ENCODE data around the gene PRKAR1B.

The PRKAR1B gene

DNA sequence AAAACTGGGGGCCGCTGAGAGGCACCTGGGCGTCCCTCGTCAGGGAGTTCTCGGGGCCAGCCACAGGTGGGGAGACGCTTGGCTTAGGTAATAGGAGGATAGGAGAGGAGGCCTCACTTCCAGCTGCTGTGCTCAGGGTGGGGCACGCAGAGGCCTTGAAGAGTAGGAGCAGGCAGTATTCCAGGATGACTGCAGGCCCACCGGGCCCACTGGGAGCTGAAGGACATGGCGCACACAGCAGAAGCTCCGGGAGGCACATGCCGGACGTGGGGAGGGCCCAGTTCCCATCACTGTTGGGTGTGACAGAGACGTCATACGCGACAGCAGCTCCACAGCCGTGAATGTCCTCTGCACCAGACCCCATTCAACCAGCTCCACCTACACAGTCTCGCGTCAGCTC is 185.4 kb downstream of the PRKAR1B start:
- DNase-seq (ENCODE audit: low read depth, low spot score) = no peak

DNA sequence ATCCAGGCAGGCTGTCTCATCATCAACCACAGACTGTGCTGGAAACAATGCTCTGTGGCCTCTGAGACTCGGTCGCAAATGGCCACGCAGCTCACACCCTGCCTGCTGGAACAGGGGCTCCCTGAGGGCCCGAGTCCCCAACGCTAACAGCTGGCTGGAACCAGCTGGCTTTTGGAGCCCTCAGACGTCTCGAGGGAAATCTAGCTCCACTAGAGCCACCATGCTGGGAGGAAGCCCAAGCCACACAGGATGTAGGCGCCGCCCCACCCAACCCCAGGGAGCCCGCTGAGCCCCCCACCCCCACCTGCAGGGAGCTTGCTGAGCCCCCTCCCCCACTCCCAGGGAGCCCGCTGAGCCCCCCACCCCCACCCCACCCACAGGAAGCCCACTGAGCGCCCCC is 186.1 kb downstream of the PRKAR1B start:
- no peak for DNase-seq (ENCODE audit: low read depth, low spot score)

DNA sequence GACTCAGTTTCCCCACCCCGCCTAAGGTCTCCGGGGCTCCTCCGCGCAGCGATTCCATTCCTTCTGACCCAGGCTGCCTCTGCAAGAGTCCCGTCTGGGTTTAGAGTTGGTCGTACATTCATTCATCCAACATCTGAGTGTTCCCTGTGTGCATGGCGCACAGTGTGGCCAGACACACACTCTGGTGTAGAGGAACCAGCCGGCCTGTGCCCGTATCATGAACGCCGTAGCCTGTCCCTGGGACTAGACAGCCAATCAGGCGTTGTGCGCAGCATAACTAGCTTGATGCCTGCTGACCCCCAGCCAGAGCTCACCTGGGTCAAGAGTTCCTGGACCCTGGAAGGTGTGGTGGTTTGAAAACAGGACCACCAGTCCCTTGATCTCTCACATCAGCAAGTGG is 186.5 kb downstream of the PRKAR1B start:
- no peak for DNase-seq (ENCODE audit: low read depth, low spot score)

DNA sequence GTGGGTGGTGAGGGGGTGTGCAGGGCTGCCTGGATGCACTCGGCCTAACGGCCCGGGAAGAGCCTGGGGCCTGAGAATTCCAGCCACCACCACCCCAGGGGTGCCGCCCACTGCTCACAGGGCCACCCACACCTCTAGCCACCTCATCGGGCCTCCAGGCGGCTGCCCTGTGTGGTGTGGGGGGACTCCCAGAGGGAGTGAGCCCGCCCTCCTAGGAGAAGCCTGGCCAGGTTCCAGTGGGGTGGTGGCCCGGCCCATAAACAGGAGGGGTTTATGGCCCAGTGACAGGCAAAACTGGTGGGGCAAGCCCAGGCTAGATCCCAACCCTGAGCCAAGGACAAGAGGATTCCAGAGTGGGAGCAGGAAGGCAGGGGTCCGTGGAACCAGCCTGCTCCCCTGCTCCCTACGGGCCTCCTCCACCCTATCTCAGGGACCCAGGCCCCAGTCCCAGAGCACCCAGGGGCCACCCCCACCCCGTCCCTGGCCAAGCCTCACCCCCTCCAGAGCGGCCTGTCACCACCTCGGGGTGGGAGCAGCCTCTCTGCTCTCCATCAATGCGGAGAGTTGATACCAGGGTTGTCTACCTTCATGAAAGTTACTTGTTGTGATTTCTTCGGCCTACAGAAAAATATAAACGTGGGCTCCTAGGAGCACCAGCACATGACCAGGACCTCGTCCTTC is 187.2 kb downstream of the PRKAR1B start:
- peak; percentile 77 for DNase-seq (ENCODE audit: low read depth, low spot score)

DNA sequence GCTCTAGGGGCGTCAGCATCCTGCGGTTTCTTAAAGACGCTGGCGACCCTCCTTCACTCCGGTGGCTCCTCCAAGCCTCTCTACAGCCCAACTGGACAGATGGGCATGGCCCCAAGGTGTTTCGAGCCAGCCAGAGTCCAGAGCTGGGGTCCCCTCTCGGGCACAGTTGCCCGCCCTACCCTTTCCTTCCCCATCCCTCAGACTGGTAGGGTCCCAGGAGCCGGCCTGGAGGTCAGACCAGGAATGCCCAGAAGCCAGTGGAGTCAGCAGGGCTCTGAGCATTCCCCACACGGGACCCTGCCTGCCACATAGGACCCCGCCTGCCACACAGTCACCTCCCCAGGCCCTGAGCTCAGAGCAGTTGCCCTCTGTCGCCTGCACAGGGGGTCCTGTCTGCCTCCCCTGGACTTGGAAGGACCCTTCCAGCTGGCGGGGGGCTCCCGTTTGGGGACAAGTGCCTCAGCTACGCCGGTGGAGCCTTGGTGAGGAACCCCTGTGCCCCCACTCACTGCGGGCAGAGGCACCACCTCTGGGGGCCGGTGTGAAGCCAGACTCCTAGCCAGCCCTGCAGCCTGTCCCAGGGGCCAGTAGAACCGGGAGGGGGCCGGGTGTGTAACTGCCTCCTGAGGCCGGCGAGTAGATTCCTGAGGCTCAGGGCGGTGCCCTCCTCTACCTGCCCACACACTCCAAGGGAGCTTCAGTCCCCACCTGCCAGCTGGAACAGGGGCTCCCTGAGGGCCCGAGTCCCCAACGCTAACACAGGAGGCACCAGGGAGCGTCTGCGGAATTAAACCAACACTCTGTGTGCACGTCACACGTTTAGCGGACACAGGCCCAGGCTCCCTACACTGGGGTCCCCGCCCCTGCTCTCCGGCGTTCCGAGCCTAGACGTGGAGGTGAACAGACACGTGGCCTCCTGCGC is 188.1 kb downstream of the PRKAR1B start:
- DNase-seq (ENCODE audit: low read depth, low spot score) = peak; percentile 41

DNA sequence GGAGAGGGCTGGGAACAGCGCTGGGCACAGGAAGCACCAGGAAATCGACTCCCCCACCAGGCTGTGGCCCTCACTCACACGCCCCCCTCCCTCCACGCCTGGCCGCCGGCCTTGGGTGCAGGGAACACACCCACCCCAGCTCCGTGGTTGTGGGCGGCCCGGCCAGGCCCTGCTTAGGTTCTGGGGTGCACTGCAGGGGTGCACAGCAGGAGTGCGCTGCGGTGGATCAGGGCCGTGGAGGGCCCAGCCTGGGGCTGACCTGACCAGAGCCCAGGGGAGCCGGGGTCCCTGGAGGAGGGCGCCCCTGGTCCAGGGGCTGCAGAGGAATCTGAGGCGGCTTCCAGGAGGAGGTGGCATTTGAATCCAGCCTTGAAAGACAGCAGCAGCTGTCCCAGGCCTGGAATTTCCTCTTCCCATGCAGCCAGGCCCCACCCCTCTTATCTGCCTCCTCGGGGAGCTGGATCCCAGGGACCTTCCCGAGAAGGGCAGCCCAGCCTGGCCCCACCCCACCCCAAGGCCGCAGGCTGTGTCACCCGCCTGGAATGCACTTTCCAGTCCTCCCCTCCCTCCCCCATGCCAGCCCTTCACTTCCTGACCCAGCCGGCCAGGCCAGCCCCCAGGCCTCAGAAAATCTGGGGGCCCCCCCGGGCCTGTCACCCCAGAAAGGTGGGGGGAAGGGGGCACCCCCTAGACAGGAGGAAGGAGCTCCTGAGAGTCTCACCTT is 189.0 kb downstream of the PRKAR1B start:
- peak; percentile 92 for DNase-seq (ENCODE audit: low read depth, low spot score)

DNA sequence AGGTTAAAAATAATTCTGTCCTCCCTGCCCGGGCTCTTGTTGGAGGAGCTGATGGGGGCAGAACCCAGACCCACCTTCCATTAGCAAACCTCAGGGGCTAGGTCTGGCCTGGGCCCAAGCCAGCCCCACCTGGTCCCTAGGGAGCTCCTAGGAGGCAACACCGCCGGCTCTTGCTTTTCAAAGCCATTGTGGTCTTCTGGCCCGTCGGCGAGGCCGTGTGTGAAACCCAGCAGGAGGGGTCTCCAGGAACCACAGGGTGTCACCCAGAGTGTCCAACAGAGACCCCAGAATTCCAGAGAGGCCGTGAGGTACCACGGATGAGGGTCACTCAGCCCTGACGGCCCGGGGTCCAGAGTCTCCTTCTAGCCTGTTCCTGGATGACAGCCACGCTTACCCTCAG is 190.8 kb downstream of the PRKAR1B start:
- DNase-seq (ENCODE audit: low read depth, low spot score) = no peak

DNA sequence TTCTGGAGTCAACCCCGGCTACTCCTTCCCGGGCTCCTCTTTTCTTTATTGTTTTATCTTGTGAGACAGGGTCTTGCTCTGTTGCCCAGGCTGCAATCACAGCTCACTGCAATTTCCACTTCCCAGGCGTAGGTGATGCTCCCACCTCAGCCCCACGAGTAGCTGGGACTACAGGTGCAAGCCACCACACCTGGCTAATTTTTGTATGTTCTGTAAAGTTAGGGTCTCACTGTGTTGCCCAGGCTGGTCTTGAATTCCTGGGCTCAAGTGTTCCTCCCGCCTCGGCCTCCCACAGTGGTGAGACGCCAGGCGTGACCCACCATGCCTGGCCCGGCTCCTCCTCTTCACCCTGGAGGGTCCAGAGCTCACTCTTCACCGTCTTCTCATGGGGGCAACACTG is 192.1 kb downstream of the PRKAR1B start:
- no peak for DNase-seq (ENCODE audit: low read depth, low spot score)

DNA sequence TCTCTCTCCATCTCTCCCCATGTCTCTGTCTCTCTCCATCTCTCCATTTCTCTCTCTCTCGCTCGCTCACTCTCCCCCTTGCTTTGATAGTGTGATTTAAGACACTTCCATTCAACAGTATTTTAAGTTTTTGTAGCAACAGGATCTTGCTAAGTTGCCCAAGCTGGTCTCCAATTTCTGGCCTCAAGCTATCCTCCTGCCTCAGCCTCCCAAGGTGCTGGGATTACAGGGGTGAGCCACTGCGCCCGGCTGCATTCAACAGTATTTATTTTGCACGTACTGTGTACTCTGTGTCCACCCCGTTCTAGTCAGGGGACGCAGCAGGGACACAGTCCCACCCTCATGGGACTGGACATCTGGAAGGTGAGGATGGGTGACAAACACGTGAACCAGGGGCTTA is 193.0 kb downstream of the PRKAR1B start:
- DNase-seq (ENCODE audit: low read depth, low spot score) = no peak

DNA sequence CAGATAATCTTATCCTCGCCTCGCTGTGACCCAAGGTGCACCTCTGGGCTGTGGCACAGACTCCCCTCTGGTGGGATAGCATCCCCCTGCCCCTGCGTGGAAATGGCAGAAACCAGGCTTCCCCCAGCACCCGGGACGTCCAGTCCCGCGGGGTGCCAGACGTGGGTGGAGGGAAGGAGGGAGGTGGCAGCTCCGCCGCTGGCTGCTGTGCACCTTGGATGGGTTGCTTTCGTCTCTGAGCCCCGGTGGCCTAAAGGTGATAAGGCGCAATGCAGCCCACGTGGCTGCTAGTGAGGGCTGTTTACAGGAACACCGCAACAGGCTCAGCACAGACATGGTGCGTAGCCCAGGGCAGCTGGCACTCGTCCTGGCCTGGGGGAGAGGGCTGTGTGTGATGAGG is 193.8 kb downstream of the PRKAR1B start:
- no peak for DNase-seq (ENCODE audit: low read depth, low spot score)

DNA sequence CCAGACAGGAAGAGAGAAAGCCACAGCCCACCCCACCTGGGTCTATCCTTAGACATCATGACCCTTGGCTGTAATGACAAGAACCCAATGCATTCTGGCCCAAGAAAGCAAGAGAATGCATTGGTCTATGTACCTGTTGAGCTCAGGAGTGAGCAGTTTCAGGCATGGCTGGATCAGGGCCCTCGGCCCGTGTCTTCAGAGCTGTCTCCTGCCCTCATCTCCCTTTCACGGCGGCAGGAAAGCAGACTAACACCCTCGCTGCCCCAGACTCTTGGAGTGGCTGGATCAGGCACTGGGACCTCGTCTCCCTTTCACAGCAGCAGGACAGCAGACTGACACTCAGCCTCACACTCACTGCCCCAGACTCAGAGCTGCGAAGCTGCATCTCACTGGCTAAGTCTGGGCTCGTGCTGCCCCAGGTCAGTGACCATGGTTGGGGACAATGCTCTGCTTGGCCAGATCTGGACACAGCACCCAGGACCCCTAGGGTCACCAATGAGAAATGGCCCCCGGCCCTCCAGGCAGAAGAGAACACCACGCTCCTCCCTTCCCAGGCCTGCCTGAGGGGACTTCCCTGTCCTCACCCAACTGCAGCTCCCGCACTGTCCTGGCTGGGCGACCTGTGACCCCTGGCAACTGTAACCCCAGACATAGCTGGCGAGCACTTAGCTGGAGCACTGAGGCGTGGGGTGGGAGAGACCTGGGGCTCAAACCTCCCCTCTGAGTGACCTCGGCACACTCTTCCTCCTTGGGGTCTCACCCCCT is 194.5 kb downstream of the PRKAR1B start:
- no peak for DNase-seq (ENCODE audit: low read depth, low spot score)

DNA sequence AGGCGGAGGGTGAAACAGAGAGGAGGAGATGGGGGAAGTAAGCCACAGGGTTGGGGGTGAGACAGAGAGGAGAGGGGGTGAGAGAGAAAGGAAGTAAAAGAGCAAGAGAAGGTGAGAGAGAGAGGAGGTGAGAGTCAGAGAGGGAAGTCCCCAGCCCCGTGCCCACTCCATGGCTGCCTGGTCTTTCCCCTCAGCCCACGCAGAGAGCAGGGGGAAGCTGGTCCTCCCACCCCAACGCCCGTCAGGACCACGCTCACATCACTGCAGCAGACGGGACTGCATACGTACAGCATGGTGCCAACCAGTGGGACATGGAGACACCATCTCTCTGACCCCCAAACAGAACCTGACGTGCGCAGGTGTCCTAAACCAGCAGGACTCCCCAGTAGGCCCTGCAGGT is 195.3 kb downstream of the PRKAR1B start:
- no peak for DNase-seq (ENCODE audit: low read depth, low spot score)

DNA sequence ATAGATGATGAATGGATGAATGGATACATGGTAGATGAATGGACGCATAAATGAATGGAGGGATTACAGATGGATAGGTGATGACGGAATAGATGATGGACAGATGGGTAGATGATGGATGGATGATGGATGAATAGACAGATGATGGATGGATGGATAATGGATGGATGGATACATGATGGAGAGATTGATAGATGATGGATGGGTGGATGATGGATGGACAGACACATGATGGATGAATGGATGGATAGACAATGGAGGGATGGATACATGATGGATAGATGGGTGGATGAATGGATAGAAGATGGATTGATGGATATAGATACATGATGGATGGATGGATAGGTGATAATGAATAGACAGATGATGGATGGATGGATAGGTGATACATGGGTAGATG is 198.6 kb downstream of the PRKAR1B start:
- DNase-seq (ENCODE audit: low read depth, low spot score) = no peak

DNA sequence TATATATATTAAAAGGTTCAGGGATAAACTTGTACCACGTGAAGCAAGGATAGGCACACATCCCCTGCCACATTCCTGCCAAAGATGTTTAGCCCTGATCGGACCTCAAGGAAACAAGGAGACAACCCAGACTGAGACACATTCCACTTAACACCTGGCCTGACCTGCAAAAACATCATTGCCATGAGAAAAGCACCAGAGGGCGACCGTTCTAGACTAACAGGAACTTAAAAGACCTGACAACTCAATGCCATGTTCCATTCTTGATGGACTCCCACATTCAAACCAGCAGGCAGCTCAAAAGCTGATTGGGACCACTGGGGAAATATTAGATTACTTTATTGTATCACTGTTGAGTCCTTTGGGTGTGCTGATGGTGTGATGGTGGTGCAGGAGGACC is 199.4 kb downstream of the PRKAR1B start:
- DNase-seq (ENCODE audit: low read depth, low spot score) = no peak

DNA sequence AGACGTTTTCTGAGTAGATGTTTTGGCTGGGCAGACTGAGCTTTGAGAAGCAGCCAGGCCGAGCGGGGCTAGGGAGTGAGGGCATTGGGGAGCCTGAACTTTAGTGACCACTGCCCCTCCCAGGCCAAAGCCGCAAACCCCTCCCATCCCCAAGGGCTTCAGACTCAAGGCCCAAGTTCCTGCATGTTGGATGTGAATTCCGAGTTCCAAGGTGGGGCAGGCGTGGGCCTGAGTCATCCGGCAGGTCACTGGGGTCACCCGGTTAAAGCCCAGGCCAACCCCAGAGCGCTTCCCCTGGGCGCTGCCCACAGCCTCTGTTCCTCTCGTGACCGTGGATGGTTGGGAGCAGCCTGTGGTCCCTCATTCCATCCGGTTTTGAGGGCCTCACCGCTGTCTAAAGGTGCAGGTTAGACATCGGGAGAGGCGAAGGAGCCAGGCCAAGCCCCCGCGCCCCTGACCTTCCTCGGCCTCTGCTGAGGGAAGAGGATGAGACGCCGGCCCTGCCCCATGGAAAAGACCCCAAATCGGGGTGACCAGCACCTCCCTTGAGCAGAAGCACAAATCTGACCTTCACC is 200.5 kb downstream of the PRKAR1B start:
- no peak for DNase-seq (ENCODE audit: low read depth, low spot score)

DNA sequence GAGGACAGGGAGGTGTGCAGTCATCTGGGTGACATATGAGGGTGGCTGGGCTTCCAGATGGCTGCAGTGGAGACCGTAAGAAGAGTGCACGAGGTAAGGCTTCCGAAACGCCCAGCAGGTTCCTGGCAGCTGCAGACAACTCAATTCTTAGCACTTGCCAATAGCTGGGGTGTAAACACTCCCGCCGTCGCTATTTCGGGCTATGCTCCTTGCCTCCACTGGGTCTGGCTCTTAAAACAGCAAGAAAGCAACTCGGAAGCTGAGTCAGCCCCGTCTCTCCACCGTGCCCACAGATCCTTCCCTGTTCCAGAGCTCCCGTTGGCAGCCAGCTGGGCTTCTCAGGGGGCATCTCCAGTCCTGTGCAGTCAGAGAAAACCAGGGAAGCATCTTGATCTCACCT is 201.3 kb downstream of the PRKAR1B start:
- no peak for DNase-seq (ENCODE audit: low read depth, low spot score)

DNA sequence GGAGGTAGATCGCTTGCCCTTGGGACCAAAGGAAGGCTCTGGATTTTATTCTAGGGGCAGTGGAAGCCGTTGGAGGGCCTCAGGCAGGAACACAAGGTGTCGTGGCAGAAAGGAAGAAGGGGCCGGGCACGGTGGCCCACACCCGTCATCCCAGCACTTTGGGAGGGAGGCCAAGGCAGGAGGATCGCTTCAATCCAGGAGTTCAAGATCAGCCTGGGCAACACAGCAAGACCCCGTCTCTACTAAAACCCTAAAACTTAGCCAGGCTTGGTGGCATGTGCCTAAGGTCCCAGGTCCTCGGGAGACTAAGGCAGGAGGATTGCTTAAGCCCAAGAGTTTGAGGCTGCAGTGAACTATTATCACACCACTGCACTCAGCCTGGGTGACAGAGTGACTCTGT is 202.3 kb downstream of the PRKAR1B start:
- no peak for DNase-seq (ENCODE audit: low read depth, low spot score)

DNA sequence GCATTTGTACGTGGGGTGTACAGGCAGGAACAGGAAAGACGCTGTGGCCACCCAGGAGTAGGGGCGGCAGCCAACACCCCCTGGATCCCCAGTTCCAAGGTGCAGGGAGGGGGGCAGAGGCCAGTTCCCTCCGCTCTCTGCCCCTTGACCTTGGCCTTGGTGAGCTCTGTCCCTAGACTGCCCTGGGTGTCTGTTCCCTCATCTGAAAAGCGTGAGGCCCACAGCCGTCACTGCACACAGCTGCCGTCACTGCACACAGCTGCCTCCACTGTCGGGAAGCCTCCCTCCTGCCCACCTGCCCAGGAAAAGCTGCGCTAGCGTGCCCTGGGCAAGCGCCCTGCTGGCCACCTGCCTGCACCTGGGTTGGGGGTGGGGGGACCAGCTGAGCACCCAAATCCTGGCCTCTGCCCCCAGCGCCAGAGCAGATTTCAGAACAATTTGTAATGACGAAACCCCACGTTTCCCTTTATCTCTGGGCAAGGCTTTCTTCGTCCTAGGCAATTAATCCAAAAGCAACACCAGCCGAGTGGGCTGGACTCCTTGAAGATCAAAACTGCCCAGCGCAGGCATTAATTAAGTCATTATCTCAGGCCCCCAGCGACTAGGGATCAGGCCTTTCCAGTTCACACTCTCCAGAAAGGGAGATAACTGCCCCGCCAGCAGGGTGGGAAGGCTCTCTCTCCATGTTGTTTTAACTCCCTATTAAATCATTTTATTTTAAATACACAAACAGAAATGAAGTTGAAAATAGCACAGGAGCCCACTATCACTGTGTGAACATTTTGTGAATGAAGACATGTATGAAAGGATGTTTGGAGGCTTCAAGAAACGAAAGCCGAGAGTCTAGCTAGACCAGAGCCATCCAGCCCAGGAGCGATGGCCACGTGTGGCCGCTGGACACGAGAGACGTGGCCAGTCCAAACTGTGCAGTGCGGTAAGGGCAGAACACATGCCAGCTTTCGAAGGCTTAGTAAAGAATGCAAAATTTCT is 203.4 kb downstream of the PRKAR1B start:
- DNase-seq (ENCODE audit: low read depth, low spot score) = no peak

DNA sequence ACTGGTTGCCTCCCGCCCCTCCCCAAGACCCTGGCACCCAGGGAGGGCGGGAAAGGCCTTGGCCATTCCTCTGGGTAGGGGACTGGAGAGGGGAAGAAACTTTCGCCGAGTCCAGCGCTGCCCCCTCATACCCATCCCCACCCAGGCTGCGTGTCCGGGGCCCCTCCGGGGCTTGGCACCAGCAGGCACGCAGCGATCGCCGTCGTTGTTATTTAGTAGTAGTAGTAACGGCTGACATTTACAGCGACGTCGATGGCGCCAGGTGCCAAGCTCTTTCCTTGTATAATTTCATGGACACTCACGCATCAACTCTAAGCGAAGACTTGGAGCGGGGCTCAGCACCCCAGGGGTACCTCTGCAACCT is 204.1 kb downstream of the PRKAR1B start:
- DNase-seq (ENCODE audit: low read depth, low spot score) = no peak
